Ectodermal cell (in vitro differentiated cells): ENCODE data around the gene HIC1.

Experiments
- H3K27ac ChIP-seq: 2 replicates; pipeline ENCODE4 v1.7.0; 2013; ENCODE audit warnings: mild to moderate bottlenecking, low read depth, low read length; ENCODE audit not compliant: insufficient read depth, poor library complexity, severe bottlenecking
- H3K27me3 ChIP-seq: 2 replicates; pipeline ENCODE4 v1.7.0; 2013; ENCODE audit warnings: mild to moderate bottlenecking, low read length; ENCODE audit not compliant: insufficient read depth, control insufficient read depth, poor library complexity, severe bottlenecking
- H3K36me3 ChIP-seq: one replicate; pipeline ENCODE4 v1.7.0; 2013; ENCODE audit warnings: low read length; ENCODE audit not compliant: control insufficient read depth, insufficient read depth
- H3K4me1 ChIP-seq: one replicate; pipeline ENCODE4 v1.7.0; 2013; ENCODE audit warnings: low read length; ENCODE audit not compliant: control insufficient read depth, insufficient read depth
- H3K4me3 ChIP-seq: 2 replicates; pipeline ENCODE4 v1.7.0; 2013; ENCODE audit warnings: low read depth, low read length, control low read depth; ENCODE audit not compliant: insufficient read depth
- H3K9me3 ChIP-seq: 2 replicates; pipeline ENCODE4 v1.7.0; 2013; ENCODE audit warnings: mild to moderate bottlenecking, low read length, moderate library complexity; ENCODE audit not compliant: control insufficient read depth
- WGBS, 2 experiments: methylation state at CpG; one replicate each; pipeline ENCODE4 v1.1.7; 2013; ENCODE audit warnings: missing lambda C conversion rate in 2 of 2; 5-methylcytosine and 5-hydroxymethylcytosine counted together

The HIC1 gene

DNA sequence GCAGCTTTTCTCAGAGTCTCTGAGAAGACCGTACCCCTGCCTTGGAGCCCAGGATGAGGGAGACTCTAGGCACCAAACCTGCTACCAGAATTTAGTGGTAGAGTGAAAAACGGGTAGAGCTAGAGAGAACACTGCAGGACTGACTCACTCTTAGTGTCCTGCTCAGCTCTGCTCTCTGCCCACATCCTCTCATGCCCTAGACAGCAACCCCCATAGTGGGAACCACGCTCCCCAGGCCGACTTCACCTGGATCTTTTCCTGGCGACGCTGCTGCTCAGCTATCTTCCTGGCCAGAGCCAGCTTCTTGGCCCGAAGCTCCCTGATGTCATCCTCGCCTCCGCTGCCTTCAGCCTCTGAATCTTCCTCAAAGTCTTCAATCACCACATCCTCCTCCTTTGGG, 26.7 kb downstream of the HIC1 start:
- H3K4me1 ChIP-seq: no peaks in the 10 kb centered on the region
- H3K36me3 ChIP-seq: peaks cover 15% of the 10 kb centered on the region
- 94 to 97% methylated on average over 9 of the region's 9 CpGs for WGBS, 2 experiments
- H3K4me3 ChIP-seq: no peak overlapping the region
- no peak overlapping the region for H3K27ac ChIP-seq
- no peaks in the 10 kb centered on the region for H3K9me3 ChIP-seq
- no peaks in the 10 kb centered on the region for H3K27me3 ChIP-seq

DNA sequence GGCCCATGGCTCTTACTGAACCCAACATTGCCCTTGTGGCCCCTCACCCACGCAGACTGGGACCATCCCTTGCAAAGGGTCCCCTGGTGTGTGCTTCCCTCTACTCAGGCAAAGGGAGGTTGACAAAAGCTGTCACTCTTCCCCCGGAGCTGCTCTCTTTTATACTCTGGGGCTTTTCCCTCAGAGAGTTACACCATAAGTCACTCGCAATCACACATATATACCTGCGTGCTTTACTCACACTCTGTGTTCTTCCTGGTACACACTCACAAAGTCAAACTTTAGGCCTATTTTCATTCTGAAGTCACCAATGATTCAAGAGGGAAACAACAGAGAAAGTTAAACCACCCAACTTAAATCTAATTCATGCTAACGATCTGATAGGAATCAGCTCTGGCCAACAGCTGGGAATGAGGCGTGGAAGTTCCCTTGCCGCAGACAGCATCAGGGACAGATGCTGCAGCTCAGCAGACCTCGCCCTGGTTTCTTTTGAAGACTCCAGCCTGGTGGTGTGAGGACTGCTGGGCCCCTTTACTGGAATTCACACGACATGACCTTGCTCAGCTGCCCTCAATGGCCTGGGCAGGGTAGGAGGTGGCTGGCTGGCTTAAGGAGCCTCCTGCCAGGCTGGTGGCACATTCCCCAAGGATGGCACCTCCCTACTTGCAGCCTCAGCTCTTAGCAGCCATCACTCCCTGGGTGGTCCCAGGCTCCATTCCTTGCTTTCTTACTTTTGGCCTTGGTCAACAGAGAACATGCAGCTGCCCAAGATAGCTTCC, 27.3 kb downstream of the HIC1 start:
- Histone ChIP-seq H3K36me3 (peaks cover 13% of the 10 kb centered on the region), H3K4me3 (no peak overlapping the region), H3K9me3 (no peaks in the 10 kb centered on the region), H3K27me3 (no peaks in the 10 kb centered on the region), H3K27ac (no peak overlapping the region), H3K4me1 (no peaks in the 10 kb centered on the region)
- WGBS, 2 experiments: 86 to 87% methylated on average over 9 of the region's 9 CpGs

DNA sequence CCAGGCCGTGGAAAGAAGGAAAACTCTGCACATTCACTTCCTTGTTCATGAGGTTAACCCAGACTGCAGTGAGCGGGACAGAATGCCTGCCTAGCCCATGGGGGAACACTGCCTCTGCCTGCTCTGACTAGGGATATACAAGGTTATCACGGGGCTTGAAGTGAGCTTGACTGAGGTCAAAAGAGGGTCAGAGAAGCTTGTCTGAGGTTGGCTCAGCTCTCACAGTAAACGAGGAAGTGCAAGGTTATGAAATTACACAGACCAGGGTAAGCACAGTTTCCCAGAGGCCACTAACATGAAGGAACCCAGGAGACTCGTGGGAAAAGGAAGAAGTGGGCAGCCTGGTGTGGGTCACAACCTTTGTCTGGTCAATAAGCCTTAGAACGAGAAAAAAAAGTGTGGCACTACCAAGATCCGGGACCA, 28.7 kb downstream of the HIC1 start:
- WGBS, 2 experiments: 94 to 95% methylated on average over 7 of the region's 7 CpGs

DNA sequence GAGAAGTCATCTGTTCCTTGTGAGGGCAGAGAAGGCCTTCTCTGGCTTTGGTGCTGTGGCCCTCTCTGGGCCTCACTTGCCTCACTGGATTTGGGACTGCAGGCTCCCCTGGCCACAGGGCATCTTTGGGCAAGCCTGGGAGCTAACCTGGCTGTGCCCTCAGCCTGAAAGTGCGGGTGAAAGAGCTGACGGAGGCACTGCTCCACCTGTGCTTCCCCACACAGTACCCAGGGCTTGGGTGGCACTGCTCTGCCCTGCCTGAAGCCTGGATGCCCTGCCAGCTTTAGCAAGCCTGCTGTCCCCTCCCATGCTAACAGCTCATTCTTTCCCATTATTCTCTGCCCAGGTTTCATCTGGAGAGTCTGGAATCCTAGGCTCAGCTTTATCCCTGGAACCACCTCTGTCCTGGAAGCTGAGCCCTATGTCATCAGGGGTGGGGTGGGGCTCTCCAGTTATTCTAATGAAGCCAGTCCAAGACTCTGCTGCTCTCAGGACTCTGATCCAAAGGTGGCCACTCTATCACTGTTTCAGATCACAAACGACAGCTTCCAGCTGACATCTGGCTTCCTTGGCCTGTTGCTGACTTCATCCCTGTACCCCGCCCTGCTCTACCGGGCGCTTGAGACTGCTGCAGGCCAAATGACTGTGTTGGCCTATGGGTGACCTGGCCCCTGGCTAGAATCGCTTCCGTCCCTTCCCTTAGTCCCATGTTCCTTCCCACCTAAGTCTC, 29.3 kb downstream of the HIC1 start:
- H3K9me3 ChIP-seq: no peaks in the 10 kb centered on the region
- 94 to 96% methylated on average over 8 of the region's 8 CpGs for WGBS, 2 experiments
- no peaks in the 10 kb centered on the region for H3K27me3 ChIP-seq
- H3K4me1 ChIP-seq: no peaks in the 10 kb centered on the region
- H3K4me3 ChIP-seq: no peak overlapping the region
- H3K36me3 ChIP-seq: peaks cover 9% of the 10 kb centered on the region
- H3K27ac ChIP-seq: no peak overlapping the region

More for the DNA sequence above, 28.7 kb downstream of the HIC1 start:
- Histone ChIP-seq H3K9me3 (no peaks in the 10 kb centered on the region), H3K4me1 (no peaks in the 10 kb centered on the region), H3K27ac (no peak overlapping the region), H3K4me3 (no peak overlapping the region), H3K27me3 (no peaks in the 10 kb centered on the region), H3K36me3 (peaks cover 11% of the 10 kb centered on the region)

DNA sequence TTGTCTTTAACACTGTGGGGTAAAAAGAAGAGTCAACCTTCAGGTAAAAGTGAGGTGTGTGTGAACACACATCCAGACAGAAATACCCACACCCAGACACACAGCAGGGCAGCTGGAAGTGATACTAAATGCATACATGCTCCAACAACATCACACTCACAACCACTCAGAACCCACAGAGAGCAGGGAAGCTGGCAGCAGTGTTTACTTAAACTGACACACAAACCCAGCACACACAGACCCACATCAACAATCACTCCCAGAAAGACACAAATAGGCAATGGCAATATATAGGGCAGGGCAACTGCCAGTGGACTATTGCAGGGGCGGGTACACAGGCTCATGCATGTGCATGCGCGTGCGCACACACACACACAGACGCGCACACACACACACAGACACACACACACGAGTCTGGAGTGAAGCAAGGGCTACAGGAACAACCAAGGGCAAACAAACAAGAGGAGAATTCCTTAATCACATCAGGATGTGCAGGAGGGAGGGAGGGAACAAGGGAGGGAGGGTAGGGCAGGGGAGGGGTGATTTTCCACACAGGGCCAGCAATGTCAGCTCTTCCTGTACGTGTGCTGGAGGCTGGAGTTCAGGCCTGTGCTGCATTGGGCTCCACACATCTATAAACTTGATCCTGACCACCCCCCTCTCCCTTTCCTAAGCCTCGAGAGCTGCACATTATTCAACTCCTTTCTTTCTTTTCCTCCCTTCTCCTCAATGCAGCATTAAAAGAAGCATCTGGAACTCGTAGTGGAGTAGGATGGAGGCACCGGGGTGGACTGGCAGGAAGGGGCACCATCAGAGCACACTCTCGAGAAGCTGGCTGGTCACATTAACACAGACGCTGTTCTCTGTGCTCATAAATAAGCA, 30.1 kb downstream of the HIC1 start:
- 92 to 95% methylated on average over 13 of the region's 13 CpGs for WGBS, 2 experiments
- Histone ChIP-seq H3K36me3 (peaks cover 7% of the 10 kb centered on the region), H3K9me3 (no peaks in the 10 kb centered on the region), H3K4me1 (no peaks in the 10 kb centered on the region), H3K27me3 (no peaks in the 10 kb centered on the region), H3K4me3 (no peak overlapping the region), H3K27ac (no peak overlapping the region)

DNA sequence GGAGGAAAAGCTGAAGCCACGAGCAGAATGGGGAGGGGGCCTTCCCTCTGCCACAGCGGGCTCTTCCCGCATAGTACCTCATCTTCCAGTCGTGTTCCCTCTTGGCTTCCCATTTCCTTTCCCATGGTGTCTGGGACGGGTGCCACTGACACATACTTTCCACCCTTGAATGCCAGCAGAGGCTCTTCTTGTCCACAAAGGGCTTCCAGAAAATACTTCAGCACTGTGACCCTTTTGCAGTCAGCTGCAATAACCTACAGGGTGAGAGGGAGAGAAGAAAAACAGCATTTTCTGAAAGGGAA, 30.7 kb downstream of the HIC1 start:
- H3K27ac ChIP-seq: no peak overlapping the region
- H3K4me3 ChIP-seq: no peak overlapping the region
- 88 to 91% methylated on average over 5 of the region's 5 CpGs for WGBS, 2 experiments
- H3K9me3 ChIP-seq: no peaks in the 10 kb centered on the region
- no peaks in the 10 kb centered on the region for H3K27me3 ChIP-seq
- H3K4me1 ChIP-seq: no peaks in the 10 kb centered on the region
- H3K36me3 ChIP-seq: peaks cover 7% of the 10 kb centered on the region

DNA sequence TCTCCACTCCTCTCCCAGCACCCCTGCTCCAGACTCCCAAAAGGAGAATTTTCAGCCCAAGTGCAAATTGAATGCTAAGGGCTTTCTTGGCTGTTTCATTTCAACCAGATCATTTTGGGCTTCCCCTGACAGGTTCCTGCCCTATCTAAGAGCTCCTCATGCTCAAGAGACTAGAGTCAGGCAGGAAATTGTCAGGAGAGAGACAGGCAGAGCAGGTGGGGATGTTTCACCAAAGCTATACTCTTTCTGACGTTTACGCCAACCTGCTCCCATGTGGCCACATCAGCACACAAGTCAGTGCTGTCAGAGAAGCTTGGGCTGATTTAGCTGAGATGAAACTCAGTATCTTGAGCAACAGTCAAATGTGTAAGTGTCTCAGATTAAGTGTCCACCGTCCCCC, 31.4 kb downstream of the HIC1 start:
- Histone ChIP-seq H3K27ac (no peak overlapping the region), H3K4me1 (no peaks in the 10 kb centered on the region), H3K27me3 (no peaks in the 10 kb centered on the region), H3K9me3 (no peaks in the 10 kb centered on the region), H3K36me3 (peaks cover 7% of the 10 kb centered on the region), H3K4me3 (no peak overlapping the region)
- 95 to 96% methylated on average over 3 of the region's 3 CpGs for WGBS, 2 experiments

DNA sequence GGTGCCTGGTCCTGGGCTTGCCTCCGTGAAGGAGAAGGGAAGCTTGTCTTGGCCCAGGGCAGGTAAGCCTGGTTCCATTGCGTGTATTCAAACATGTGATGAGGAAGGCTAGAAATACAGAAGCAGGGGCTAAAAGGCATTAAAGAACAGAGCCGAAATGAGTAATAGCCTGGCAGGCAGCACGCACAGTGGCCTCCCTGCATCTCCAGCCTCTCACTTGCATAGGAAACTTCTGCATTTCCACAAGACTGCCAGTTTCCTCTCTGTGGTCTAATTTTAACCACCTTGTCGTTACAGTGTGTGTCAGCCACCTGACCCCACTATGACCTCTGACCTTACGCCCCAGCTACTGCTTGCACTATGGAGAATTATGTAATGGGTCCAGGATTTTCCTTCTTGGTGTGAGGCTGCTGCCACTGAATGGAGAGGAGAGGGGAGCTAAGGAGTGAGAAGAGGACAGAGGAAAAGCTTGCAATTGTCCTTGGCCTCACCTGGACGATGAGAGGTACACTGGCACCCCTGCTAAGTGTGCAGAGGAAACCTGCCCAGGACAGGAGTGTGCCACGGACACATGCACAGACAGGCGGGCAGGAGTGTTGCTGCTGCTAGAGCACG, 32.8 kb downstream of the HIC1 start:
- H3K4me1 ChIP-seq: no peaks in the 10 kb centered on the region
- no peaks in the 10 kb centered on the region for H3K27me3 ChIP-seq
- 94 to 96% methylated on average over 10 of the region's 10 CpGs for WGBS, 2 experiments
- no peaks in the 10 kb centered on the region for H3K36me3 ChIP-seq
- no peaks in the 10 kb centered on the region for H3K9me3 ChIP-seq
- no peak overlapping the region for H3K27ac ChIP-seq
- no peak overlapping the region for H3K4me3 ChIP-seq

DNA sequence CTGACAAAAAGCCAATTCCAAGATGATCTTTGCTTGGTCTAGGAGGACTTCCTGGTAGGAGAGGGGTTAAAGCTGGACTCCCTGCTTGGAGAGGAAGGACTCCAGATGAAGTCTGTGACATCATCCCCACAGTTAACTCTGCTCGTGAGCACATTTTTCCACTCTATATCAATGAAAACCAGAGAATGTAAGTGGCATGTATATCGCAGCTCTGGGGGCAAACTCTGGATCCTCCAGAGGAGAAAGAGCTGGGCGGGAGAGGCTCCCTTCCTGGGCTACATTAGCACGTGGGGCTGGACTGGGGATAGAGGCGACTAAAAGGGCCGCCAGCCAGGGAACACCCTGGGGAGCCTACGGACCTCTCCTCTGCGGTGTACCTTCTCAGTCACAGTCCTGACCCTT, 34.1 kb downstream of the HIC1 start:
- Histone ChIP-seq H3K4me3 (no peak overlapping the region), H3K27ac (no peak overlapping the region), H3K4me1 (no peaks in the 10 kb centered on the region), H3K9me3 (no peaks in the 10 kb centered on the region), H3K27me3 (no peaks in the 10 kb centered on the region), H3K36me3 (no peaks in the 10 kb centered on the region)
- WGBS, 2 experiments: 79 to 82% methylated on average over 8 of the region's 8 CpGs
